Osteoblast (primary cell): ENCODE results near the gene CBX8. TPM values are rescaled to one million over a fixed set of nuclear protein-coding genes. Genes with fewer than 3 reads are reported as not detected.

Source experiments
- DNase-seq: peaks from one replicate; pipeline ENCODE4 v3.0.0; 2011; ENCODE audit warnings: low spot score, mixed read lengths; ENCODE audit not compliant: insufficient read length; ENCODE audit errors: missing footprints
- H2AFZ ChIP-seq: 2 replicates; pipeline ENCODE4 v1.6.0; 2011; ENCODE audit warnings: mild to moderate bottlenecking, low read length
- H3K27ac ChIP-seq: 2 replicates; pipeline ENCODE4 v1.5.1; 2011; ENCODE audit warnings: mild to moderate bottlenecking, low read depth, low read length, moderate library complexity
- H3K27me3 ChIP-seq: 2 replicates; pipeline ENCODE4 v1.6.0; 2012; ENCODE audit warnings: mild to moderate bottlenecking, control low read depth, inconsistent platforms, low read length, moderate library complexity; ENCODE audit not compliant: insufficient read depth
- H3K36me3 ChIP-seq: 2 replicates; pipeline ENCODE4 v1.5.1; 2011; ENCODE audit warnings: mild to moderate bottlenecking, low read length, control low read depth, moderate library complexity; ENCODE audit not compliant: insufficient read depth
- H3K4me1 ChIP-seq: 2 replicates; pipeline ENCODE4 v1.5.1; 2011; ENCODE audit warnings: mild to moderate bottlenecking, low read length, control low read depth, moderate library complexity; ENCODE audit not compliant: insufficient read depth
- H3K4me2 ChIP-seq: 2 replicates; pipeline ENCODE4 v1.6.0; 2011; ENCODE audit warnings: mild to moderate bottlenecking, low read length; ENCODE audit not compliant: insufficient read depth
- H3K4me3 ChIP-seq: fragments of 200-600 bp; sonication (generic); 3 replicates; pipeline ENCODE4 v1.5.1; 2012; ENCODE audit warnings: mild to moderate bottlenecking, low read length, inconsistent platforms; ENCODE audit not compliant: insufficient read depth
- H3K79me2 ChIP-seq: 2 replicates; pipeline ENCODE4 v1.6.0; 2012; ENCODE audit warnings: mild to moderate bottlenecking, low read length, control low read depth, inconsistent platforms; ENCODE audit not compliant: insufficient read depth
- H3K9me3 ChIP-seq: 2 replicates; pipeline ENCODE4 v1.5.1; 2011; ENCODE audit warnings: low read depth, low read length, control low read depth
- H4K20me1 ChIP-seq: 2 replicates; pipeline ENCODE4 v1.6.0; 2012; ENCODE audit warnings: mild to moderate bottlenecking, low read length, control low read depth; ENCODE audit not compliant: insufficient read depth
- CTCF ChIP-seq: IDR thresholded peaks from 2 replicates; pipeline ENCODE4 v1.5.1; 2011; ENCODE audit warnings: mild to moderate bottlenecking, low read depth, low read length, moderate library complexity; ENCODE audit errors: extremely low read depth
- total RNA-seq: library from RNA; depleted of rRNA; stranded (reverse); fragments of >200 nt; gene quantifications from 2 replicates; pipeline ENCODE4 v1.2.3, GENCODE V29; 2012

Gene CBX8
- total RNA-seq, 1 donor: 3.3 TPM

GRCh38 chr17:79843816-79844800 lies 47.2 kb upstream of the CBX8 start:
- H3K4me3 ChIP-seq: peak overlapping the region; percentile 74
- peak; percentile 99 for DNase-seq
- no peaks in the 10 kb centered on the region for H3K36me3 ChIP-seq
- no peak for TF ChIP-seq CTCF
- H3K27me3 ChIP-seq: peaks cover 45% of the 10 kb centered on the region
- no peaks in the 10 kb centered on the region for H4K20me1 ChIP-seq
- H3K4me1 ChIP-seq: no peaks in the 10 kb centered on the region
- H3K27ac ChIP-seq: no peak overlapping the region
- H3K9me3 ChIP-seq: no peaks in the 10 kb centered on the region
- no peaks in the 10 kb centered on the region for H3K79me2 ChIP-seq
- H3K4me2 ChIP-seq: peak overlapping the region; percentile 83
- peak overlapping the region; percentile 78 for H2AFZ ChIP-seq

GRCh38 chr17:79843474-79843815 lies 46.6 kb upstream of the CBX8 start:
- Histone ChIP-seq H3K4me3 (peak overlapping the region; percentile 74), H3K36me3 (no peaks in the 10 kb centered on the region), H3K4me2 (peak overlapping the region; percentile 83), H3K9me3 (no peaks in the 10 kb centered on the region), H3K27me3 (peaks cover 45% of the 10 kb centered on the region), H3K27ac (no peak overlapping the region), H3K79me2 (no peaks in the 10 kb centered on the region), H4K20me1 (no peaks in the 10 kb centered on the region), H3K4me1 (no peaks in the 10 kb centered on the region), H2AFZ (peak overlapping the region; percentile 70)
- DNase-seq: no peak
- TF ChIP-seq CTCF: no peak

GRCh38 chr17:79842656-79843473 lies 46.0 kb upstream of the CBX8 start:
- Histone ChIP-seq H3K4me1 (peaks cover 2% of the 10 kb centered on the region), H3K36me3 (no peaks in the 10 kb centered on the region), H3K9me3 (no peaks in the 10 kb centered on the region), H3K27ac (no peak overlapping the region), H4K20me1 (peaks cover 2% of the 10 kb centered on the region), H3K4me3 (peak overlapping the region; percentile 74), H3K4me2 (peak overlapping the region; percentile 83), H3K79me2 (peaks cover under 1% of the 10 kb centered on the region), H3K27me3 (peaks cover 43% of the 10 kb centered on the region), H2AFZ (peak overlapping the region; percentile 47)
- peak; percentile 92 for DNase-seq
- no peak for TF ChIP-seq CTCF
